Bronchial epithelial cell (primary cell): ENCODE data around the gene MEMO1. TPM values are rescaled to one million over a fixed set of nuclear protein-coding genes. Genes with fewer than 3 reads are reported as not detected.

ENCODE experiments used
- DNase-seq: peaks from one replicate; pipeline ENCODE4 v3.0.0-alpha.2; 2010; ENCODE audit warnings: low read depth
- FAIRE-seq: peaks from 2 replicates; lab custom pipeline; 2011; peaks lifted over from hg19 to GRCh38; lab: Jason Lieb, UNC
- H3K27me3 ChIP-seq: 2 replicates; pipeline ENCODE4 v1.5.1; 2011; ENCODE audit warnings: low read length; ENCODE audit not compliant: control insufficient read depth, insufficient read depth
- H3K36me3 ChIP-seq: 2 replicates; pipeline ENCODE4 v1.5.1; 2011; ENCODE audit warnings: low read length; ENCODE audit not compliant: control insufficient read depth, insufficient read depth
- H3K4me3 ChIP-seq: 2 replicates; pipeline ENCODE4 v1.5.1; 2011; ENCODE audit warnings: mild to moderate bottlenecking, low read depth, low read length, control low read depth
- total RNA-seq: library from RNA; depleted of rRNA; stranded (reverse); fragments of >200 nt; gene quantifications from 2 replicates; pipeline ENCODE4 v1.2.1, GENCODE V29; 2014
- TF ChIP-seq, protein P1 (sequence below): IDR thresholded peaks from 2 replicates; pipeline ENCODE4 v1.5.1; 2011; ENCODE audit warnings: mild to moderate bottlenecking, moderate library complexity, low read length, control low read depth, inconsistent platforms; ENCODE audit not compliant: insufficient read depth, severe bottlenecking

MEMO1 gene
- total RNA-seq, 1 donor from 2014 or later: 29.2 TPM

DNA sequence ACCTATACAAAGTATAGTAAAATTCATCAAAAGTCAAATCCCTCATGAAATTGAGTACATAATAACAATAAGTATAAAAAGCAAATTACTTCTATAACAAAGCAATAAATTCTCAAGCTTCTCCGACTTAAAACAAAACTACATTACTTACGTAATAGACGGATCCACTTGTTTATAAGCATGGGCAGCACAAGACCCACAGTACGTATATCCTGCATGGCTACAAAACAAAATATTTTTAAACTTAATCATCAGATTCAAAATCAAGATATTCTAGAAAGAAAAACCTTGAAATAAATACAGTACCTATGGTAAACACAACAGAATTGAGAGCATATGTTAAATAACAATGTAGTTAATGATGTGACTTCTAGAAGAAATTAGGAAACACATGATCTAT lies 78.9 kb downstream of the MEMO1 start:
- FAIRE-seq (no peak), DNase-seq (no peak)
- Histone ChIP-seq H3K36me3 (peaks cover 1% of the 10 kb centered on the region), H3K27me3 (no peaks in the 10 kb centered on the region), H3K4me3 (no peak overlapping the region)
- TF ChIP-seq, protein P1, sequence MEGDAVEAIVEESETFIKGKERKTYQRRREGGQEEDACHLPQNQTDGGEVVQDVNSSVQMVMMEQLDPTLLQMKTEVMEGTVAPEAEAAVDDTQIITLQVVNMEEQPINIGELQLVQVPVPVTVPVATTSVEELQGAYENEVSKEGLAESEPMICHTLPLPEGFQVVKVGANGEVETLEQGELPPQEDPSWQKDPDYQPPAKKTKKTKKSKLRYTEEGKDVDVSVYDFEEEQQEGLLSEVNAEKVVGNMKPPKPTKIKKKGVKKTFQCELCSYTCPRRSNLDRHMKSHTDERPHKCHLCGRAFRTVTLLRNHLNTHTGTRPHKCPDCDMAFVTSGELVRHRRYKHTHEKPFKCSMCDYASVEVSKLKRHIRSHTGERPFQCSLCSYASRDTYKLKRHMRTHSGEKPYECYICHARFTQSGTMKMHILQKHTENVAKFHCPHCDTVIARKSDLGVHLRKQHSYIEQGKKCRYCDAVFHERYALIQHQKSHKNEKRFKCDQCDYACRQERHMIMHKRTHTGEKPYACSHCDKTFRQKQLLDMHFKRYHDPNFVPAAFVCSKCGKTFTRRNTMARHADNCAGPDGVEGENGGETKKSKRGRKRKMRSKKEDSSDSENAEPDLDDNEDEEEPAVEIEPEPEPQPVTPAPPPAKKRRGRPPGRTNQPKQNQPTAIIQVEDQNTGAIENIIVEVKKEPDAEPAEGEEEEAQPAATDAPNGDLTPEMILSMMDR: no peak

DNA sequence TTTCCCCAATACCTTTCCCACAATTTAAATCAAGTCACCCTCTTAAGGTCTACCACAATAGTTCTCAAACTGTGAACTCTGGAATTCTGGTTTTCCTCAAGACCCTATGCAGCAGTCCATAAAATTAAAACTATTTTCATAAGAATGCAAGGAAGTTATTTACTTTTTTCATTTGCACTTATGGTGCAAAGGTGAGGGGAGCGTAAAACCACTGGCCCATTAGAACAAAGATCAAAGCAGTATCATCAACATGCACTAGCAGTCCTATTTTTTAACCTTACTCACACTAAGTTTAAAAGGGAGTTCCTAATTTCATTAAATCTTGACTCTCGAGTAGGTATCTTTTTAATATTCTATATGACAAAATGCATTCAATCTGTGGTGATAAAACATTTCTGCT lies 85.3 kb downstream of the MEMO1 start:
- DNase-seq (no peak), FAIRE-seq (no peak)
- H3K36me3 ChIP-seq: no peaks in the 10 kb centered on the region
- H3K27me3 ChIP-seq: no peaks in the 10 kb centered on the region
- H3K4me3 ChIP-seq: no peak overlapping the region
- TF ChIP-seq, protein P1: no peak

DNA sequence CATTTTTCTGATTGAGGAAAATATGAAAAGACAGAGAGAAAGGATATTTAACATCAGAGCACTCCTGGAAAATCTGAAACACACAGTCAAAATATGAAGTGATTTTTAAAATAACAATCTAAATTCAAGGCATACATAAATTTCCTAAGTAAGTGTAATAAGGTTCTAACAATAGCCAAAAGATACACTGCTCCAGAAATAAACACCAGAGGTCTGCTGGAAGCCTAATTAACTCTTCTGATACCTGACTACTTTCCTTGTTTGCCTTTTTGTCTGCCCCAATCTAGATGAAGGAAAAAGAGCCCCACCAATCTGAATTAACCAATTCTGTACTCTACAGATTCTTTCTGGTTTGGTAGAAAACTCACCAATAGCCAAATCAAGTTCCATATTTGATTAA lies 87.1 kb downstream of the MEMO1 start:
- FAIRE-seq (no peak), DNase-seq (no peak)
- H3K4me3 ChIP-seq: no peak overlapping the region
- H3K36me3 ChIP-seq: no peaks in the 10 kb centered on the region
- H3K27me3 ChIP-seq: no peaks in the 10 kb centered on the region
- TF ChIP-seq, protein P1: no peak

DNA sequence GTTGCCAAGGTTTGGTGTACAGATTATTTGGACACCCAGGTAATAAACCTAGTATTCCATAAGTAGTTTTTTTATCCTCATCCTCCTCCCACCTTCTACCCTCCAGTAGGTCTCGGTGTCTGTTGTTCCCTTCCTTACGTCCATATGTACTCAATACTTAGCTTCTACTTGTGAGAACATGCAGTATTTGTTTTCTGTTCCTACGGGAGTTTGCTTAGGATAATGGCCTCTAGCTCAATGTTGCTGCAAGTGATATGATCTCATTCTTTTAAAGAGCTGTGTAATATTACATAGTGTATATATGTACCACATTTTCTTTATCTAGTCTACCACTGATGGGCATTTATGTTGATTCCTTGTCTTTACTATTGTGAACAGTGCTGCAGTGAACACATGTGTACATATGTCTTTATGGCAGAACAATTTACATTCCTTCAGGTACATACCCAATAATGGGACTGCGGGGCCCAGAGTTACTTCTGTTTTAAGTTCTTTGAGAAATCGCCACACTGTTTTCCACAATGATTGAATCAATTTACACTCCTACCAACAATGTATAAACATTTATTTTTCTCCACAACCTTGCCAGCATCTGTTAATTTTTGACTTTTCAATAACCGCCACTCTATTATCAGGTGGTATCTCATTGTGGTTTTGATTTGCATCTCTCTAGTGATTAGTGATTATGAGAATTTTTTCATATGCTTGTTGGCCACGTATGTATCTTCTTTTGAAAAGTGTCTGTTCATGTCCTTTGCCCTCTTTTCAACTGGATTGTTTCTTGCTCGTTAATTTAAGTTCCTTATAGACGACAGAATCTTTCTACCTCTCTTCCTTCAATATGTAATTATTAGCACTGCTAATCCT lies 88.0 kb downstream of the MEMO1 start:
- no peak for FAIRE-seq

DNA sequence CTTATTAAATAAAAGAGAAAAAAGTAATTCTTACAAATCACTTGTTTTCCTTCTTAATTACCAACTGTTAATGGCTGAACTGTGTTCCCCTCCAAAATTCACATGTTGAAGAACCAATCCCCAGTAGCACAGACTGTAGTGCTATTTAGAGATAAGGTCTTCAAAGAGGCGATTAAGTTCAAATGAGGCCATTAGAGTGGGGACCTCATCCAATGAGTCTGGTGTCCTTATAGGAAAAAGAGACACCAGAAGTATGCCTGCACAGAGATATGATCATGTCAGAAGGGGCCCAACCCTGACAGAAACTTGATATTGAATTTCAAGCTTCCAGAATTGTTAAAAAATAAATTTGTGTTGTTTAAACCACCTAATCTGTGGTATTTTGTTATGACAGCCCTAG lies 89.8 kb downstream of the MEMO1 start:
- DNase-seq: no peak
- TF ChIP-seq, protein P1: no peak
- Histone ChIP-seq H3K4me3 (no peak overlapping the region), H3K27me3 (no peaks in the 10 kb centered on the region), H3K36me3 (no peaks in the 10 kb centered on the region)
- FAIRE-seq: no peak

More for the DNA sequence above, 88.0 kb downstream of the MEMO1 start:
- H3K36me3 ChIP-seq: no peaks in the 10 kb centered on the region
- H3K27me3 ChIP-seq: no peaks in the 10 kb centered on the region
- no peak overlapping the region for H3K4me3 ChIP-seq
- TF ChIP-seq, protein P1: no peak
- peak; percentile 95 for DNase-seq
